IMR-90 (cell line): ENCODE results near the gene FANCF.

ENCODE experiments used
- BHLHE40 ChIP-seq: fragments of 150-350 bp; IDR thresholded peaks from 2 replicates; pipeline ENCODE4 v1.6.1; 2016; ENCODE audit warnings: mild to moderate bottlenecking, low read depth, low read length
- CEBPB ChIP-seq: IDR thresholded peaks from 2 replicates; pipeline ENCODE4 v1.6.1; 2012; ENCODE audit warnings: low read depth, low read length, improper control_type of control experiment
- CHD1 ChIP-seq: IDR thresholded peaks from 2 replicates; pipeline ENCODE4 v1.6.1; 2012; ENCODE audit warnings: low read depth, low read length, improper control_type of control experiment
- MAFK ChIP-seq: IDR thresholded peaks from 2 replicates; pipeline ENCODE4 v1.6.1; 2012; ENCODE audit warnings: low read depth, low read length, improper control_type of control experiment
- MXI1 ChIP-seq: IDR thresholded peaks from 2 replicates; pipeline ENCODE4 v1.6.1; 2012; ENCODE audit warnings: low read depth, mild to moderate bottlenecking, low read length, moderate library complexity, borderline replicate concordance
- POLR2A ChIP-seq: IDR thresholded peaks from 2 replicates; pipeline ENCODE4 v1.6.1; 2012; ENCODE audit warnings: mild to moderate bottlenecking, low read depth, low read length
- RAD21 ChIP-seq: IDR thresholded peaks from 2 replicates; pipeline ENCODE4 v1.6.1; 2012; ENCODE audit warnings: low read length, improper control_type of control experiment
- TF ChIP-seq, protein P1 (sequence below): conservative IDR thresholded peaks from 2 replicates; pipeline ENCODE4 v1.5.1; 2012; ENCODE audit warnings: mild to moderate bottlenecking, low read depth, low read length, improper control_type of control experiment
- TF ChIP-seq, protein P2 (sequence below): fragments of 150-350 bp; IDR thresholded peaks from 2 replicates; pipeline ENCODE4 v1.6.1; 2016; ENCODE audit warnings: low read depth, mild to moderate bottlenecking, low read length, moderate library complexity, borderline replicate concordance

DNA sequence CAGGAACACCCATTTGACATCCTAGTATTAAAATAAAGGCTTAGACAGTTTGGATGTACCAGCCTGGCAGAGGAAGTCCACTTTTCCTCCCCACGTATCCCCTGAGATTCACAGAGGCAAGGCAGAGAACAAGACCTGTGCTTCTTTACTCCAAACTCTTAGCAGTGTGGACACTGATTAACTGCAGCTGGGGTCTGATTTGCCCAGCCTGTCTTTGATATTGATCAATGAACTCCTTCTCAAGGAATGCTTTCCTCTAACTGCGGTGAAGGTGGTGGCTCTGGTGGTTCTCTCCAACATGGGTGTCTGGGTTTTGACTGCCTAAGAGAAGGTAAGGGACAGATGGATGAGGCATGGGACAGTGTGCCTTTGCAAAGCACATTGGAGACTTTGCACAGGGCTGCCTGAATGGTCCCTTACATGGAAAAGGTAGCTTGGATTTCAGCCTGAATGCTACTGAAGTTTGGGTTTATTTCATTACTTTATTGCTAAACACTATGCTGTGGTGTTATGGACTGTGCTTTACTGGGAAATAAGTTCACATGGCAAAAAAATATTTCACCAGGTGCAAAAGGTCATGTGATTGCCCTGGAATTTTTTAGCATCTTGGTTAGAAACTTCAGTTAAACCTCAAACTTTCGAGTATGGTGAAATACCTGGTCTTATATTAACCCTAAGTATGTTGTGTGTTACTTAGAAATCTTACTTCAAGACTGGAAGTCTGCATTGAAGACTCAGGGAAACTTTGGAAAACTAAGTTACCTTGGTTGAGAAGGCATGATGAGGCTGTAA is 42.6 kb upstream of the FANCF start:
- no peak for TF ChIP-seq MAFK
- TF ChIP-seq, protein P1, sequence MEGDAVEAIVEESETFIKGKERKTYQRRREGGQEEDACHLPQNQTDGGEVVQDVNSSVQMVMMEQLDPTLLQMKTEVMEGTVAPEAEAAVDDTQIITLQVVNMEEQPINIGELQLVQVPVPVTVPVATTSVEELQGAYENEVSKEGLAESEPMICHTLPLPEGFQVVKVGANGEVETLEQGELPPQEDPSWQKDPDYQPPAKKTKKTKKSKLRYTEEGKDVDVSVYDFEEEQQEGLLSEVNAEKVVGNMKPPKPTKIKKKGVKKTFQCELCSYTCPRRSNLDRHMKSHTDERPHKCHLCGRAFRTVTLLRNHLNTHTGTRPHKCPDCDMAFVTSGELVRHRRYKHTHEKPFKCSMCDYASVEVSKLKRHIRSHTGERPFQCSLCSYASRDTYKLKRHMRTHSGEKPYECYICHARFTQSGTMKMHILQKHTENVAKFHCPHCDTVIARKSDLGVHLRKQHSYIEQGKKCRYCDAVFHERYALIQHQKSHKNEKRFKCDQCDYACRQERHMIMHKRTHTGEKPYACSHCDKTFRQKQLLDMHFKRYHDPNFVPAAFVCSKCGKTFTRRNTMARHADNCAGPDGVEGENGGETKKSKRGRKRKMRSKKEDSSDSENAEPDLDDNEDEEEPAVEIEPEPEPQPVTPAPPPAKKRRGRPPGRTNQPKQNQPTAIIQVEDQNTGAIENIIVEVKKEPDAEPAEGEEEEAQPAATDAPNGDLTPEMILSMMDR, result no peak
- no peak for TF ChIP-seq CHD1
- no peak for TF ChIP-seq RAD21
- no peak for TF ChIP-seq MXI1
- TF ChIP-seq POLR2A, result no peak
- TF ChIP-seq BHLHE40, result no peak
- no peak for TF ChIP-seq CEBPB
- TF ChIP-seq, protein P2, sequence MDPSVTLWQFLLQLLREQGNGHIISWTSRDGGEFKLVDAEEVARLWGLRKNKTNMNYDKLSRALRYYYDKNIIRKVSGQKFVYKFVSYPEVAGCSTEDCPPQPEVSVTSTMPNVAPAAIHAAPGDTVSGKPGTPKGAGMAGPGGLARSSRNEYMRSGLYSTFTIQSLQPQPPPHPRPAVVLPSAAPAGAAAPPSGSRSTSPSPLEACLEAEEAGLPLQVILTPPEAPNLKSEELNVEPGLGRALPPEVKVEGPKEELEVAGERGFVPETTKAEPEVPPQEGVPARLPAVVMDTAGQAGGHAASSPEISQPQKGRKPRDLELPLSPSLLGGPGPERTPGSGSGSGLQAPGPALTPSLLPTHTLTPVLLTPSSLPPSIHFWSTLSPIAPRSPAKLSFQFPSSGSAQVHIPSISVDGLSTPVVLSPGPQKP, result no peak
